ENCODE measurements around the gene MRPL23. TPM values are rescaled to one million over a fixed set of nuclear protein-coding genes. Genes with fewer than 3 reads are reported as not detected.

The MRPL23 gene
- total RNA-seq, 1 donor from 2014 or later = 93.6 TPM

DNA sequence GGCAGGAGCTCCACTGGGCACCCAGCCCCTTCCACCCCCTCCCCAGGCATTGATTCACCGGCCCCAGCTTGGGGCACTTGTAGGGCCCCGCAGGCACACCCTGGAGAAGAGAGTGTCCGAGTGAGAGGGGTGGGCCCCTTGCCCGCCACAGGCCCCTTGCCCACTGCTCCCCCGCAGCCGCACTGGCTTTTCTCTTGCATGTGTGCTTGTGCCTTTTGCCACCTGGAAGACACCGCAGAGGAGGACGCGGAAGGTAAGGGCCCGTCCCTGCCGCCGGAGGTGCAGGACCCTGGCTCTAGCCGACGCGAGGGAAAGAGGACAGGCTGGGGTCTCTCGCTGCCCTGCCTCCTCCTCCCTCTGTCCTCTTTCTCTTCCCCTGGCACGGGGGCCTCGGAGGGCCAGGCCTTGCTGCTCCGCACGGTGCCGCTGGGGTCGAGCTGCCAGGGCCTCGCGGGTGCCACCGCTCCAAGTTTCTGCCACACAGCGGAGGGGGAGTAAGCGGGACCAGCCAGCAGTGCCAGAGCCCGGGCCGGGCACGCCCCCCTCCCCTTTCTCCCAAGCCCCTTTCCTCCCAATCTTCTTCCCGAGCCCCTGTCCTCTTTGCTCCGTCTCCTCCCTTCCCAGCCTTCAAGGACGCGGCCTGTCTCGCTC, 18.1 kb upstream of the MRPL23 start:
- H3K4me1 ChIP-seq = peaks cover 64% of the 10 kb centered on the region
- H3K36me3 ChIP-seq = no peaks in the 10 kb centered on the region
- H3K27ac ChIP-seq (replicated peaks) = peak overlapping the region; percentile 92
- H3K4me3 ChIP-seq = no peak overlapping the region
- TF ChIP-seq, protein P1, sequence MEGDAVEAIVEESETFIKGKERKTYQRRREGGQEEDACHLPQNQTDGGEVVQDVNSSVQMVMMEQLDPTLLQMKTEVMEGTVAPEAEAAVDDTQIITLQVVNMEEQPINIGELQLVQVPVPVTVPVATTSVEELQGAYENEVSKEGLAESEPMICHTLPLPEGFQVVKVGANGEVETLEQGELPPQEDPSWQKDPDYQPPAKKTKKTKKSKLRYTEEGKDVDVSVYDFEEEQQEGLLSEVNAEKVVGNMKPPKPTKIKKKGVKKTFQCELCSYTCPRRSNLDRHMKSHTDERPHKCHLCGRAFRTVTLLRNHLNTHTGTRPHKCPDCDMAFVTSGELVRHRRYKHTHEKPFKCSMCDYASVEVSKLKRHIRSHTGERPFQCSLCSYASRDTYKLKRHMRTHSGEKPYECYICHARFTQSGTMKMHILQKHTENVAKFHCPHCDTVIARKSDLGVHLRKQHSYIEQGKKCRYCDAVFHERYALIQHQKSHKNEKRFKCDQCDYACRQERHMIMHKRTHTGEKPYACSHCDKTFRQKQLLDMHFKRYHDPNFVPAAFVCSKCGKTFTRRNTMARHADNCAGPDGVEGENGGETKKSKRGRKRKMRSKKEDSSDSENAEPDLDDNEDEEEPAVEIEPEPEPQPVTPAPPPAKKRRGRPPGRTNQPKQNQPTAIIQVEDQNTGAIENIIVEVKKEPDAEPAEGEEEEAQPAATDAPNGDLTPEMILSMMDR (IDR thresholded peaks at IDR 0.05; ENCODE audit: borderline replicate concordance) = no peak
- no peak for DNase-seq
- H3K9me3 ChIP-seq (replicated peaks) = no peaks in the 10 kb centered on the region
- no peaks in the 10 kb centered on the region for H3K27me3 ChIP-seq (ENCODE audit: low read depth)
- intact Hi-C loops (cut with micrococcal nuclease) = no loop called here

DNA sequence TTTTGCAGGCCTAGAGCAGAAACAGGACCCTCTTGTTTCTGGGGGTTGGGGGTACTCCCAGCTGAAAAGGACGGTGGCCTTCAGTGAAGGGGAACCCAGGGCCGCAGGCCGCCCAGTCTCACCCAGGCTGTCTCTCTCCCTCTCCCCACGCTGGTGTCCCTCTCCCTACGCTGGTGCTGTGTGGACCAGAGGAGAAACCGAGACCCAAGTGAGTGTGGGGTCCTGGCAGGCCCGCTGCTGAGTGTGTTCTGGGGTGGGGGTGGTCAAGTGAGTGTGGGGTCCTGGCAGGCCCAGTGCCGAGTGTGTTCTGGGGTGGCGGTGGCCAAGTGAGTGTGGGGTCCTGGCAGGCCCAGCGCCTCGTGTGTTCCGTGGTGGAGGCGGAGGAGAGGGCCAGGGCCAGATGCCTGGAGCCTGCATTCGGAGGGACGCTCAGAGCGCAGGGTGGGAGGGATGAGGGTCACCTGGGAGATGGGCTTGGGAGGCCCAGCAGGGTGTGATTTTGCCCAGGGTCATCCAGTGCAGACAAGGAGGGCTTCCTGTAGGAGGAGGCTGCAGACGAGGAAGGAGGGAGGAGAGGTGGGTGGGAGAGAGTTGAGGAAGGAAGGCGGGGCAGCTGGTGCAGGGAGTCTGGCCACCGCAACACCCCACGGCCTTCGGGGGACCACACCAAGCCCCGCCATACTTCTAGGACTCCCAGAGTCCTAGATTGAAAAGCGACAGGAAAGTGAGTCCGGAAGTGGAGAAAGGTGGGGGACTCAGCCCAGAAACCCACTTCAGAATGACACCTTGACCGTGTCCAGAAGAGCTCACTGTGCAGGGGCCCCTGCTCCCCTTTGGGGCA, 17.3 kb upstream of the MRPL23 start:
- Histone ChIP-seq H3K4me3 (no peak overlapping the region), H3K27me3 (ENCODE audit: low read depth) (no peaks in the 10 kb centered on the region), H3K4me1 (peaks cover 56% of the 10 kb centered on the region), H3K9me3 (replicated peaks) (no peaks in the 10 kb centered on the region), H3K27ac (replicated peaks) (peak overlapping the region; percentile 92), H3K36me3 (no peaks in the 10 kb centered on the region)
- intact Hi-C loops (cut with micrococcal nuclease) = no loop called here
- TF ChIP-seq, protein P1 (IDR thresholded peaks at IDR 0.05; ENCODE audit: borderline replicate concordance) = no peak
- no peak for DNase-seq

DNA sequence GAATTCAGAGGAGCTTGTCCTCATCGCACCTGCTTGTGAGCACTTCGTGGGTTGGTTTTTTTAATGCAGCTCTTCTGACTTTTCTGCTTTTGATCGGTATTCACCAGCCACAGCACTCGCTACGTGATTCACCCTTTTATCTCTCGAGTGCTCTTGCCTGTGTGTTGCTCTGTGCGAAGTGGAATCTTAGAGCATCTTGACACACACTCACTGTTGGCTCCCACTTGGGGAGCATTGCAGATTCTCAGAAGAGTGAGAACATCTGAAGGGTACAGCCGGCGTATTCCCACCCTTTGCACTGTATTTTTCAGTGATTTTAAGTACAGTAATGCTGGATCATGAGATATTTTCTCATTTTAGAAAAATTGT, 16.7 kb upstream of the MRPL23 start:
- Histone ChIP-seq H3K36me3 (no peaks in the 10 kb centered on the region), H3K27ac (replicated peaks) (peak overlapping the region; percentile 92), H3K9me3 (replicated peaks) (no peaks in the 10 kb centered on the region), H3K4me3 (no peak overlapping the region), H3K4me1 (peaks cover 52% of the 10 kb centered on the region), H3K27me3 (ENCODE audit: low read depth) (no peaks in the 10 kb centered on the region)
- TF ChIP-seq, protein P1 (IDR thresholded peaks at IDR 0.05; ENCODE audit: borderline replicate concordance) = no peak
- intact Hi-C loops (cut with micrococcal nuclease) = no loop called here
- no peak for DNase-seq

DNA sequence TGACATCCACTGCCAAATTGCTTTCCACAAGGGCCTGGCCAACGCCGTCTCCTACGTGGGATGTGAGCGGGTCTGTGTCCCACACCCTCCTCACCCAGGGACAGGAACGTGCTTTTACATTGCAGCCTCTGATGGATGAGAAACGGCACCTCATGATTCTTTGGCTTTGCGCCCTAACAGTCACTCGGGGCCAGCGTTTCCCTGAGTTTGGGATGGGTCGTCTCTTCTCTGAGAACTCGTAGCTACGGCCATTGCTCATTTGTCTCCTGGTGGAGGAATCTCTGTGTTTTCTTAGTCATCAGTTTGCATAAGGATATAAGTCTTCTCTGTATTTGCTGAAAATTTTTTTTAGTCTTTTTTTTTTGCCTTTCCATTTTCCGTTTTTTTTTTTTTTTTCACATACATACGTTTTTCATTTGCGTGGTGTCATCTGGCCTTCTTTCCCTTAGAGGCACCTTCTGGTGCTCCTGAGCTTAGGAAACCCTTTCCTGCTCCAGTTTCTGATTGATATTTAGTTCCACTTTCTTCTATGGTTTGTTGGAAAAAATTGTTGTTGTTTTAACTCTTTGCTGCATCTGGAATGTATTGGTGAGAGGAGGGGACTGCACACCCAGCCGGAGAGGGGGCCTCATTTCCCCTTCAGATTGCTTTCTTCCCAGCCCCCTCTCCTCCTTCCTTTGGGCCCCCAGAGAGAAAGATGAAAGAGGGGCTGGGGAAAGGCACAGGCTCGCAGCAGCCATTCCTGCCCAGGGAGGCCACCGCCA, 15.6 kb upstream of the MRPL23 start:
- no peak overlapping the region for H3K4me3 ChIP-seq
- no peaks in the 10 kb centered on the region for H3K27me3 ChIP-seq (ENCODE audit: low read depth)
- peak overlapping the region; percentile 92 for H3K27ac ChIP-seq (replicated peaks)
- no peaks in the 10 kb centered on the region for H3K36me3 ChIP-seq
- TF ChIP-seq, protein P1 (IDR thresholded peaks at IDR 0.05; ENCODE audit: borderline replicate concordance) = no peak
- peaks cover 41% of the 10 kb centered on the region for H3K4me1 ChIP-seq
- no peaks in the 10 kb centered on the region for H3K9me3 ChIP-seq (replicated peaks)
- DNase-seq = no peak
- intact Hi-C loops (cut with micrococcal nuclease) = no loop called here

DNA sequence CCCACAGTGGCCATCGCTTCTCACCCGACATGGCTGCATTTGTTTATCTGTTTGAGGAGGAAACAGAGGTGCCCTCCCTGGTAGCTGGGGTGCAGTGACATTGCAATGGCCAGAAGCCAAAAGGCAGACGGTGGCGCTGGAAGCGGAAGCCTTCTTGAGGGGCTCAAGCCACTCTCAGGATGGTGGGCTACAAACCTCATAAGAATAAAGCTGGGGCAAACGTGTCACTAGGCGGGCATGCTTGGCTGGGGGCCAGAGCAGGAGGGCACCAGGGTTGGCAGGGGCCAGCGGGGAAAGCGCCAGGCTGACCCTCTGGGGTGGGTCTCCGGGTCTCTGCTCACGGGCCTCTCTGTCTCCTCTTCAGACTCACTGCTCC, 15.0 kb upstream of the MRPL23 start:
- no peaks in the 10 kb centered on the region for H3K9me3 ChIP-seq (replicated peaks)
- H3K4me1 ChIP-seq = peaks cover 35% of the 10 kb centered on the region
- intact Hi-C loops (cut with micrococcal nuclease) = no loop called here
- no peaks in the 10 kb centered on the region for H3K36me3 ChIP-seq
- no peak for DNase-seq
- no peak overlapping the region for H3K4me3 ChIP-seq
- H3K27ac ChIP-seq (replicated peaks) = peak overlapping the region; percentile 92
- no peaks in the 10 kb centered on the region for H3K27me3 ChIP-seq (ENCODE audit: low read depth)
- TF ChIP-seq, protein P1 (IDR thresholded peaks at IDR 0.05; ENCODE audit: borderline replicate concordance) = no peak

Data from left ventricle myocardium inferior (tissue), 1 donor.